HG02938 (cell line): ENCODE data around the gene TEX52.

Experiments used
- ATAC-seq: cut with Tn5 transposase; IDR thresholded peaks from one replicate; pipeline ENCODE4 v1.9.1; 2021; ENCODE audit warnings: mild to moderate bottlenecking, moderate library complexity; ENCODE audit not compliant: unreplicated experiment

The TEX52 gene

DNA sequence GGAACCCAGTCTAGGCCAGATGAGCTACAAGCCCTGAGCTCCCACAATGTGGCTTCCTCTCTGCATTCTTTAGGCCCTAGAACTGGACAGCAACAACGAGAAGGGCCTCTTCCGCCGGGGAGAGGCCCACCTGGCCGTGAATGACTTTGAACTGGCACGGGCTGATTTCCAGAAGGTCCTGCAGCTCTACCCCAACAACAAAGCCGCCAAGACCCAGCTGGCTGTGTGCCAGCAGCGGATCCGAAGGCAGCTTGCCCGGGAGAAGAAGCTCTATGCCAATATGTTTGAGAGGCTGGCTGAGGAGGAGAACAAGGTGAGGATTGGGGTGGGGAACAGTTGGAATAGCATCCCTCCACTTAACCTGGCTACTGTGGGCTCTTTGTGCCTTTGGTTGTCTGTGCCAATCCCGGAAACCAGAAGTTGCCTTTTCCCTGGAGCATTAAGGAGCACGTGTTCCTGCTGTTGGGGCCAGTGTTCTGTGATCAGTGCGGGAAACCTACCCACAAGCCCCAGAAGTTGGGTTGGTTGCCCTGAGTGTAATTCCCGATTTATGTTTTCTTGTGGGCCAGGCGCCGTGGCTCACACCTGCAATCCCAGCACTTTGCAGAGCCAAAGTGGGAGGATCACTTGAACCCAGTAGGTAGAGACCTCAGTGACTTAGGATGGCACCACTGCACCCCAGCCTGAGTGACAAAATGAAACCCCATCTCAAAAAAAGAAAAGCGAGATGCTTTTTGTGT, 55.6 kb downstream of the TEX52 start:
- ATAC-seq, result no peak

DNA sequence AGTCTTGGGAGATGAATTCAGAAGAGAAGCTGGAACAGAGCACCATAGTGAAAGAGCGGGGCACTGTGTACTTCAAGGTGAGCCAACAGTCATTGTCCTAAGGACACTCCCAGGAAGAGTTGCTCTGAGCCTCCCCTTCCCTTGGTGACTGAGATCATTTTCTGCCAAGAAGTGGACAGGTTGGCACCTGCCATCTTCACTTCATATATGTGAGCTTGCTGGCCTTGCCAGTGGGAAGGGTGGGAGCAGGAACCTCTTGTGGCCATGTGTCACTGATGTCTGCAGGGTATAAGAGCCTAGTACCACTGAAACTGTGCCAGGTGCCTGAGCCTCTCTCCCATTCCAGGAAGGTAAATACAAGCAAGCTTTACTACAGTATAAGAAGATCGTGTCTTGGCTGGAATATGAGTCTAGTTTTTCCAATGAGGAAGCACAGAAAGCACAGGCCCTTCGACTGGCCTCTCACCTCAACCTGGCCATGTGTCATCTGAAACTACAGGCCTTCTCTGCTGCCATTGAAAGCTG, 56.7 kb downstream of the TEX52 start:
- no peak for ATAC-seq
